Inferior parietal cortex (tissue), 1 donor: ENCODE results near the gene CYP2A7.
"Not testable (repeated sequence)": the region's sequence is repeated elsewhere in the genome, so short reads cannot be mapped to it uniquely, and the experiment has no call there.

Source experiments
- DNase-seq: peaks from one replicate; pipeline ENCODE4 v3.0.0-alpha.2; 2016; ENCODE audit errors: extremely low spot score

The CYP2A7 gene

DNA sequence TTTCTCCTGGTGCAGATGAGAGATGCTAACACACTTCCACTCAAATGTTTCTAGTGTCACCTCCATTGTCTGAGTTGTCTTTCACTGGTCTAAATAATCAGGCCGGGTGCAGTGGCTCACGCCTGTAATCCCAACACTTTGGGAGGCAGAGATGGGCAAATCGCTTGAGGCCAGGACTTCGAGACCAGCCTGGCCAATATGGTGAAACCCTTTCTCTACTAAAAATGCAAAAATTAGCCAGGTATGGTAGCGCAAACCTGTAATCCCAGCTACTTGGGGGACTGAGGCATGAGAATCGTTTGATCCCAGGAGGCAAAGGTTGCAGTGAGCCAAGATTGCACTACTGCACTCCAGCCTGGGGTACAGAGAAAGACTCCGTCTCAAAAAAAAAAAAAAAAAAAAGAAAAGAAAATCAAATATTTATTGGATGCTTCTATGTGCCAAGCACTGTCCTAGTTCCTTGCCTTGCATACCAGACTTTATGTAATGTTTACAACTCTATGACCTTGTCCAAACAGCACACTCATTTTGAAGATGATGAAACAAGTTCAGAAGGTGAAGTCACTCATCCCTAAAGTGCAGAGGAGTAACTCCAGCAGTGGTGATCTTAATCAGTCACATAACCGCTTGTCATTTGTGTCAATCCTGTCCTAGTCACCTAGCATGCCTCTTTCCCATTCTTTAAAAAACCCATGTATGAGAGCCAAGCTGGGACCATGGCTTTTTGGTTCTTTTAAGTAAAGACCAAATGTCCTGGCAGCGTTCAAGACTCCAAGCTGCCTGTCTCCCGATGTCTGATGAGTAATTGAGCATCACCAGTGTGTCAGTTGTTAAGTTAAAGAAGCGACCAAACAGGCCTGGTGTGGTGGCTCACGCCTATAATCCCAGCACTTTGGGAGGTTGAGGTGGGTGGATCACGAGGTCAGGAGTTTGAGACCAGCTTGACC, 15.1 kb upstream of the CYP2A7 start:
- not testable (repeated sequence) for DNase-seq

DNA sequence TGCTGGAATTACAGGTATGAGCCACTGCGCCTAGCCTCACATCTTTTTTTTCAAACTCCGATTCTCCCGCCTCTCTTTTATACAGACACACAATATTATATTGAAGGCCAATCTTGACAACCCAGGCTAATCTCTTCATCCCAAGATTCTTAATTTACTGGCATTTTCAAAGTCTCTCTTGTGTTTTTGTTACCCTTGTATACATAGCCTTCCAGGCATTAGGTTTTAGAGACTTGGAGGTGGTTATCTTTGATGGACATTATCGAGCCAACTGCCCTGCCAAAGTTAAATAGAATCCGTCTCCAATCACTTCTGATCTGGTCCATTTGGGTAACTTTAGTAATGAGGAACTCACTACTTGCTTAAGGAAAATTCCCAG, 14.4 kb upstream of the CYP2A7 start:
- no peak for DNase-seq

- no peak for DNase-seq
These were observed 11.1 kb upstream of the CYP2A7 start for GRCh38 chr19:40893112-40893511.

- no peak for DNase-seq
These were observed 7.3 kb upstream of the CYP2A7 start for GRCh38 chr19:40889366-40889765.

DNA sequence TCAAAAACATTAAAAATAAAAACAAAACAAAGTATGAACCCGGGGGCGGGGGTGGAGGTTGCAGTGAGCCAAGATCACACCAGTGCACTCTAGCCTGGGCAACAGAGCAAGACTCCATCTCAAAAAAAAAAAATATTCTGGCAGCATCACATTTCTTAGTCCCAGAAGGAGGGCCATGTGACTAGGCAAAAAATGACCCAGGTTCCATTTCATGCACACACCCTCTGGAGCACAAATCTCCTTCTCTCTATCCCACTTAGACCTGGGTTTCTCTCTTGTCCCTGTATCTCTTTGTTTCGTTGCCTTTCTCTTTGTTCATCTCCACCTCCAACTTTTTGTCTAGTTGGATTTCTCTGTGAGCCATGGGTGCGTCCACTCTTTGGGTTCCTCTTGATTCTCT, 6.2 kb upstream of the CYP2A7 start:
- DNase-seq: no peak

DNA sequence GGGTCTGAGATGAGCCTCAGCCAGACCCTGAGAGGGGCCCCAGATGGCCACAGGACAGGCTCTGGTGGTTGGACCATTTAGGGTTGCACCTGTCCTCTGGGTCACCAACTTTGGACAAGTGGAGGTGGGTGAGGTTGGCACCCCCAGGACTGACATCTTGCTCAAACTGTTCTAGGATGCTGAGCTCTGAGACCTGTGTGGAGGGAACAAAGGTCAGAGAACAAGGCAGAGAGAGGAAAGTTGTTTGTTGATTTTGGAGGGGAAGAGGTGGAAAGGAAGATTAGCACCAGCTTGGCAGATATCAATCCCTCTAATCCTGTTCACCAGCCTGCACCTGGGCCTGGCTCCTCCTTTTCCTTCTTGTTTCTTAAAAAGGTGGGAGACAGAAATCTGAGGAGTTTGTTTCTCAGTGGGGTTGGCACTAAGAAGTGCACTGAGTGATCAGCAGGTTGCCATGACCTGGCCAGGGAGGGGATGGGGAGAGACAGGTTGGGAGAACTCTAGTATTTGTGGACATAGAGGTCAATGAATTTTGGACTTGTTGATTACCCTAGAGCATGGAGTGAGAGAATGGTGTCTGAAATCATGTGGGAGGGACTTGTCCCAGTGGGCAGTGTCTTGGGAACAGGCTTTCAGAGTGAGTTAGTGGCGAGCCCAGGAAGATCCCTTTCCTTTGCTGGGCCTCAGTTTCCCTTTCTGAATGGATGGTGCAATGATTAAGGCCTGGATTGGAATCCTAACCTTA, 2.3 kb upstream of the CYP2A7 start:
- not testable (repeated sequence) for DNase-seq

DNA sequence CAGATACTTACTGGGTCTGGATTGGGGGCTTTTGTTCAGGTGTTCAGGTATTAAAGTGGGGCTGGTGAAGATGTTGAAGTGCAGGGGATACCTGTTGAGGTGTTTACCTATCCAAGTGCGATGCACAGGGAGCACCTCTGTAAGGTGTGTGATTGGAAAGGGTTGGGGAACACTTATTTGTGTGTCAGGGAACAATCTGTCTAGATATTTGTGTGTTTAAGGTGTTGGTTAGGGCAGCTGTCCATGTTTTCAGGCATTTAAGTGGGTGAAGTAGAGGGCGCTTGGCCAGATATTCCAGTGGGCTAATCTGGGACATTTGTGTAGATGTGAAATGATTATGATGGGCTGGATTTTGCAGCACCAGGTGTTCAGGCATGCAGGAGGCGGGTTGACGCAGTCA, 2.7 kb downstream of the CYP2A7 start:
- not testable (repeated sequence) for DNase-seq

GRCh38 chr19:40875526-40875951, 6.5 kb downstream of the CYP2A7 start:
- DNase-seq: not testable (repeated sequence)

GRCh38 chr19:40874874-40875273, 7.2 kb downstream of the CYP2A7 start:
- not testable (repeated sequence) for DNase-seq

- DNase-seq: not testable (repeated sequence)
These were observed 8.2 kb downstream of the CYP2A7 start for GRCh38 chr19:40873873-40874272.

DNA sequence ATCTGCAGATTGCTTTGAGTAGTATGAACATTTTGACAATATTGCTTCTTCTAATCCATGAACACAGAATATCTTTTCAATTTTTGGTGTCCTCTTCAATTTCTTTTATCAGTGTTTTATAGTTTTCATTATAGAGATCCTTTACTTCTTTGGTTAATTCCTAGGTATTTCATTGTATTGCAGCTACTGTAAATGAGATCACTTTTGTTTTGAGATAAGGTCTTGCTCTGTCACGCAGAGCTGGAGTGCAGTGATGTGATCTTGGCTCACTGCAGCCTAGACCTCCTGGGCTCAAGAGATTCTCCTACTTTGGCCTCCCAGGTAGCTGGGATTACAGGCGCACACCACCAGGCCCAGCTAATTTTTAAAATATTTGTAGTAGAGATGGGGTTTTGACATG, 9.8 kb downstream of the CYP2A7 start:
- no peak for DNase-seq

GRCh38 chr19:40867701-40868100, 14.3 kb downstream of the CYP2A7 start:
- DNase-seq: no peak

GRCh38 chr19:40864739-40865496, 17.1 kb downstream of the CYP2A7 start:
- not testable (repeated sequence) for DNase-seq

- DNase-seq: no peak
These were observed 19.2 kb downstream of the CYP2A7 start for GRCh38 chr19:40862785-40863184.

GRCh38 chr19:40862333-40862732, 19.7 kb downstream of the CYP2A7 start:
- no peak for DNase-seq

DNA sequence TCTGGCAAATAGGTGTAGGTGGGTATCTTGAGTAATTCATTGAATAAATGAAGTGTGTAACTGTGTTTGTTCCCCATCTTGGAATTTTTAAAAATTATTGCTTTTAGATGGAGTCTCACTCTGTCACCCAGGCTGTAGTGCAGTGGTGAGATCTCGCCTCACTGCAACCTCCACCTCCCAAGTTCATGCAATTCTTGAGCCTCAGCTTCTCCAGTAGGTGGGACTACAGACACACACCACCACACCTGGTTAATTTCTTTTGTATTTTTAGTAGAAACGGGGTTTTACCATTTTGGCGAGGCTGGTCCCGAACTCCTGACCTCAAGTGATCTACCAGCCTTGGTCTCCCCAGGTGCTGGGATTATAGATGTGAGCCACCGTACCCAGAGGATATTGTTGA, 23.9 kb downstream of the CYP2A7 start:
- no peak for DNase-seq

GRCh38 chr19:40852467-40853152, 29.4 kb downstream of the CYP2A7 start:
- DNase-seq: not testable (repeated sequence)

DNA sequence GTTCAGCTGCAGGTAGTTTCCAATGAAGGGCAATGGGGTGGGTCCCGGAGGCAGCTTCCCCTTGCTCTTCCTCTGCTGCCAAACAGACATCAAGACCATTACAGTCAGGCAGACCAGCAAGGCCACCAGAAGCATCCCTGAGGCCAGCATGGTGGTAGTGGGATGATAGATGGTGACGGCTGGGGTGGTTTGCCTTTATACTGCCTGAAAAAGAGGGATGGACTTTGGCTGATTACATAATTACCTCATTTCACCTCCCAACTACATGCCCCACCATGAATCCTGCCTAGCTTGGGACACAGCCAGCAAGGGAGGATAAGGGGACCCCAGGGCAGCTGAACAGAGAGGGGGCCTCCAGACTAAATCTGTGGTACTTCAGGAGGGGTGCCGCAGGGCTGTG, 31.8 kb downstream of the CYP2A7 start, which contains the start of gene CYP2A6:
CYP2A6 (minus strand) TSS at position 171 of the 400 bp plus-strand sequence; CDS start at position 150, 21 bp downstream.
- not testable (repeated sequence) for DNase-seq

- DNase-seq: not testable (repeated sequence)
These were observed 35.3 kb downstream of the CYP2A7 start for GRCh38 chr19:40846722-40847121.

GRCh38 chr19:40843653-40844052, 38.4 kb downstream of the CYP2A7 start:
- DNase-seq: not testable (repeated sequence)

DNA sequence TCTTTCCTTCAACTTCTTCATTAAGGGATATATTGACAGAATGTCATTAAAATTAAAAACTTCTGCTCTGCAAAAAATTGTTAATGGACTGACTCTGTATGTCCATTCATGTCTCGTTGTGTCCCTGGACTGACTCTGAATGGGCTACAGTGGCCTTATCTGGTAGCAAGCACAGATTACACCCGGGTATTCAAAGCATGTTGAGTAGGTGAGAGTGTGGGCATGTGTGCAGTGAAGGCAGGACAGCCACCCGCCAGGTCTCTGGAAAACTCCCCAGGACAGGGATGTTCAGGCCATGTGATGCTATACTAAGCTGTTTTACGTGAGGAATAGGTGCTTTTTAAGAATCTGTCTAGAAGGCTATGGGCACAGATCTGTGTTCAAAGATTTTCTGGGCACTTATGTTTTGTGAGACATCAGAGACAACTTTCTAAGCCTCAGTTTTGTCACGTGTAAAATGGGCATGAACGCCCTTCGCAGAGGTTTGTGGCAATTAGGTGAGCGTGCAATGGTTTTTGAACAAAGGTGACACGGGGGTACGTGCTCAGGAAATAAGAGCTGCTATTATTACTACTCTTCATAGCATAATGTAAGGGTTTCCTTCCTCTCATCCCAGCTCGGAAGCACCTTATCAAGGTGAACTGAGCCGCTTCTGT, 38.9 kb downstream of the CYP2A7 start:
- not testable (repeated sequence) for DNase-seq
